ENCODE data around the gene HSPA1B.
A peak's percentile ranks its signal among the peaks of the same experiment; 100 is the strongest.
"Not testable (repeated sequence)": the region's sequence is repeated elsewhere in the genome, so short reads cannot be mapped to it uniquely, and the experiment has no call there.

The HSPA1B gene

DNA sequence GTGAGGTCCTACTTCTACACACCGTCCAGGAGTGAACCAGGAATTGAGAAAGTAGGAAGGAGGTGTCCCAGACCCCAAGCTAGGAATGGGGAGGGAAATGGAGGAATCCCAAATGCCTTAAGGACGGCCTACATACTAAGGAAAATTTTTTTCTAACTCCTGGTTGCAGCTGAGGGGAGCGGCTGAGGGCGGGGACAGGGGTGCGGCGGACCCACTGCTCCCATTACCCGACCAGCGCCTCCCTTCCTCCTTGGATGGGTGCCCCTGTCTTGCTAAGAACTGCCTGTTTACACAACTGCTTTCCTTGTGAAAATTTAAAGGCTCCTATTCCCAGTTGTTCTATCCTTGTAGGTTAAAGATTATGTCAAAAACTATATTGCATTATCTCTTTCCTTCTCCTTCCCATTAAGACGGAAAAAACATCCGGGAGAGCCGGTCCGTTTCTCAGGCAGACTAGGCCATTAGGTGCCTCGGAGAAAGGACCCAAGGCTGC is 699 bp upstream of the HSPA1B start:
- no peak for FAIRE-seq
- DNase-seq (ENCODE audit: low spot score), result no peak

DNA sequence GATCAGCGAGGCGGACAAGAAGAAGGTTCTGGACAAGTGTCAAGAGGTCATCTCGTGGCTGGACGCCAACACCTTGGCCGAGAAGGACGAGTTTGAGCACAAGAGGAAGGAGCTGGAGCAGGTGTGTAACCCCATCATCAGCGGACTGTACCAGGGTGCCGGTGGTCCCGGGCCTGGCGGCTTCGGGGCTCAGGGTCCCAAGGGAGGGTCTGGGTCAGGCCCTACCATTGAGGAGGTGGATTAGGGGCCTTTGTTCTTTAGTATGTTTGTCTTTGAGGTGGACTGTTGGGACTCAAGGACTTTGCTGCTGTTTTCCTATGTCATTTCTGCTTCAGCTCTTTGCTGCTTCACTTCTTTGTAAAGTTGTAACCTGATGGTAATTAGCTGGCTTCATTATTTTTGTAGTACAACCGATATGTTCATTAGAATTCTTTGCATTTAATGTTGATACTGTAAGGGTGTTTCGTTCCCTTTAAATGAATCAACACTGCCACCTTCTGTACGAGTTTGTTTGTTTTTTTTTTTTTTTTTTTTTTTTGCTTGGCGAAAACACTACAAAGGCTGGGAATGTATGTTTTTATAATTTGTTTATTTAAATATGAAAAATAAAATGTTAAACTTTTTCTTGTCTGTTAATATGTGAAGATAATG is 2.2 kb downstream of the HSPA1B start:
- FAIRE-seq, result peak; percentile 43
- peak; percentile 19 for DNase-seq (ENCODE audit: low spot score)

DNA sequence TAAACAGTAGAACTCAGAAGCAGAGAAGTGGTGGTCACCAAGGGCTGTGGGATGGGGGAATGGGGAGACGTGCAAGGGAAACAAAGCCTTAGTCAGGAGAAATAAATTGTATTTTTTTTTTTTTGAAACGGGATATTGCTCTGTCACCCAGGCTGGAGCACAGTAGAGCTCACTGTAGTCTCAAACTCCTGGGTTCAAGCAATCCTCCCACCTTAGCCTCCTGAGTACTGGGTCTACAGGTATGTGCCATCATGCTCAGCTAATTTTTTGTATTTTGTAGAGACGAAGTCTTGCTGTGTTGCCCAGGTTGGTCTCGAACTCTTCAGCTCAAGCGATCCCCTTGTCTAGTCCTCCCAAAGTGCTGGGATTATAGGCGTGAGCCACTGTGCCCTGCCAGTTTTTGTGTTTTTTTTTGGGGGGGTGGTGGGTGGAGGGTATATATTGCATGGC is 3.4 kb downstream of the HSPA1B start:
- FAIRE-seq, result no peak
- no peak for DNase-seq (ENCODE audit: low spot score)

DNA sequence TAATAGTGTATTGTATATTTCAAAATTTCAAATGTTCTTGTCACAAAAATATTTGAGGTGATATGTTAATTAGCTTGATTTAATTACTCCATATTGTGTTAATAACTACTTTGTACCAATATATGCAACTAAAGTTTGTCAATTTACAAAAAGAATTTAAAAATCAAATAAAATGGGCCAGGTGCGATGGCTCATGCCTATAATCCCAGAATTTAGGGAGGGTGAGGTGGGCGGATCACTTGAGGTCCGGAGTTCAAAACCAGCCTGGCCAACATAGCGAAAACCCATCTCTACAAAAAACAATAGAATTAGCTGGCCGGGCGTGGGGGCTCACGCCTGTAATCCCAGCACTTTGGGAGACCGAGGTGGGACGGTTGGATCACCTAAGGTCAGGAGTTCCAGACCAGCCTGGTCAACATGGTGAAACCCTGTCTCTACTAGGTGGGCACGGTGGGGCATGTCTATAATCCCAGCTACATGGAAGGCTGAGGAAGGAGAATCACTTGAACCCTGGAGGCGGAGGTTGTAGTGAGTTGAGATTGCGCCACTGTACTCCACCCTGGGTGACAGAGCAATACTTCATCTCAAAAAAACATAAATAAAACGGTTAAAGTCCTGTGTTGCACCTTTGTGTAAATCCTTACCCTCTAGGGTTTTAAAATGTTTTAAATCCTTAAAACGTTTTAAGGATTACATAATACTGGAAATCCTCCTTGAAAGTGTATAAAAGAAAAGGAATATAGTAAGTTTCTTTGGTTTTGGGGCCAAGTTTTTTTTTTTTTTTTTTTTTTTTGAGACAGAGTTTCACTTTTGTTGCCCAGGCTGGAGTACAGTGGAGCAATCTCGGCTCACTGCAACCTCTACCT is 4.0 kb downstream of the HSPA1B start:
- no peak for FAIRE-seq
- no peak for DNase-seq (ENCODE audit: low spot score)

DNA sequence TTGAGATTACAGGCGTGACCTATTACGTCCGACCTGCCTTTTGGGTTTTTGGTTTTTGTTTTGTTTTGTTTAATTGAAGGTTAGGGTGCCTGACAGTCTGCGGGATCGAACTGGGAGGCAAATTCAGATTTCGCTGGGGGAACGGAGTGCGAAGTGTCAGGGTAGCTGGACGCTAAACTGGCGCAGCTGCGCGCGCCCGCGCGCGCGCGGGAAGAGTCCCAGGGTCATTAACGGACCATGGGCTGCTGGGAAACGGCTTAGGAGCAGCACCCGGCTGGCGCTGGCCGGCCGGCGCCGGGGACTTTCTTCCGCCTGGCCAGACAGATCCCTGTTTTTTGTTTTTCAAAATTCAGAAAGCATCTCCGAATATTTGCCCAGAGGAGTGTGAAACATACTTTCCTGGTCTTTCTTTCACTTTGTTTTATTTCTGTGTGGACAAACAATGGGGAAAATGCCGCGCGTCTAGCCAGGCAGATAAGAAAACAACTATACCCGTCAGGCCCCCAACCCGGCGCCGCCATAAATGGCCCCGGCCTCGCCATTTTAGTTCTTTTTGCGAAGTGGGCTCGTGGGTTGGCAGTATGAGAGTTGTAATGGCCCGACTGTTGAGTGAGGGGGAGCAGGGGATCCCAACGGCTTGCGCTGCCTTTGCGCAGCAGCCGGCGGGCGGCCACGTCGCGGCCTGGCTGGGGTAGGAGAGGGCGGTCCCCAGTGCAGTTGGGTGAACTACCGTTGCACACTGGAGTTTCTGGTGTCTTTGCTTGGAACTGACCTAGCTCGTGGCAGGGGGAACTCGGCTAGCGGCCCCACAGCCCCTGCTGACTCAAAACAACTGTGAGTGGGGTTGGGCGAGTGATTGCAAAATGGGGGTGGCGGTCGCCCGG is 7.1 kb downstream of the HSPA1B start:
- DNase-seq (ENCODE audit: low spot score) (peak; percentile 76), FAIRE-seq (peak; percentile 12)

DNA sequence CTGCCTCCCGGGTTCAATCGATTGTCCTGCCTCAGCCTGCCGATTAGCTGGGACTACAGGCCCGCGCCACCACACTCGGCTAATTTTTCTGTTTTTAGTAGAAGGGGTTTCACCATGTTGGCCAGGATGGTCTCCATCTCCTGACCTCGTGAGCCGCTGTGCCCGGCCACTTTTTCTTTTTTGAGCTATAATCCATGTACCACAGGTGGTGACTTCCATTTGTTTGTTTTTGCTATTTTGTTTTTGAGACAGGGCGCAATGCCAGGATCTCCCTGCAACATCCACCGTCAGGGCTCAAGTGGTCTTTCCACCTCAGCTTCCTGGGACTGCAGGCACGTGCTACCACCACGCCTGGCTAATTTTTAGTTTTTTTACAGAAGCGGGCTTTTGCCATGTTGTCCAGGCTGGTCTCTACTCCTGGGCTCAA is 8.5 kb downstream of the HSPA1B start:
- DNase-seq (ENCODE audit: low spot score) (no peak), FAIRE-seq (no peak)

DNA sequence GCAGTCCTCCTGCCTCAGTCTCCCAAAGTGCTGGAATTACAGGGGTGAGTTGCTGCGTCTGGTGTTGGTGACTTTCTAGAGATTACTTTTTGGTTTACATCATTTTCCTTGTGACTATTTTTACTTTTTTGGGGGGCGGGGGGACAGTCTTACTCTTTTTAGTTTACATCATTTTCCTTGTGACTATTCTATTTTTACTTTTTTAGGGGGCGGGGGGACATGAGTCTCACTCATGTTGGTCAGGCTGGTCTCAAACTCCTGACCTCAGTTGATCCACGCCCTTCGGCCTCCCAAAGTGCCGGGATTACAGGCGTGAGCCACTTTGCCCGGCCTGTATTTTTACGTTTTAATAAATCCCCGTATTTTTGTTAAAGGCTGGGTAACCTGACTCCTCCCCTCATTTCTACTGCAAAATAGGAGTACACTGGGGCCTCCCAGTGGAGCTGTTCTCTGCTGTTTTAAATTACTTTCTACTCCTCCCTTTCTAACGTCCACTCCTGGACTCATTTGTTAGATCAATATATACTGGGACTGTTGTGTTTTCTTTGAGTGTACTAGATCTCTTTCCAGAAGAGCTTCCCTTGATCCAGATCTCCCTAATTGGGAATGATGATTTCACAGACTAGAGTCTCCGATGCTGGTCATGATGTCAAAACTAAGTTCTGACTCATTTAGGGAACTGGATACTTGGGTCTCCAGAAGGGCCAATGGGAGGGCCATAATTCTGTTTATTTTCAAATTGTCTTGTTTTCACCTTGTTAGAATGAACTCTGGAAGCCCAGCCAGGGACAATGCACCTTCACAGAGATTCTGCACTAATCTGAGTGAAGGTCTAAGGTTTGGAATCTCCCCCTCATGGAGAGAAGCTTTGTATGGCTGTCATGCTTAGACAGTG is 9.2 kb downstream of the HSPA1B start:
- FAIRE-seq (no peak), DNase-seq (ENCODE audit: low spot score) (no peak)

DNA sequence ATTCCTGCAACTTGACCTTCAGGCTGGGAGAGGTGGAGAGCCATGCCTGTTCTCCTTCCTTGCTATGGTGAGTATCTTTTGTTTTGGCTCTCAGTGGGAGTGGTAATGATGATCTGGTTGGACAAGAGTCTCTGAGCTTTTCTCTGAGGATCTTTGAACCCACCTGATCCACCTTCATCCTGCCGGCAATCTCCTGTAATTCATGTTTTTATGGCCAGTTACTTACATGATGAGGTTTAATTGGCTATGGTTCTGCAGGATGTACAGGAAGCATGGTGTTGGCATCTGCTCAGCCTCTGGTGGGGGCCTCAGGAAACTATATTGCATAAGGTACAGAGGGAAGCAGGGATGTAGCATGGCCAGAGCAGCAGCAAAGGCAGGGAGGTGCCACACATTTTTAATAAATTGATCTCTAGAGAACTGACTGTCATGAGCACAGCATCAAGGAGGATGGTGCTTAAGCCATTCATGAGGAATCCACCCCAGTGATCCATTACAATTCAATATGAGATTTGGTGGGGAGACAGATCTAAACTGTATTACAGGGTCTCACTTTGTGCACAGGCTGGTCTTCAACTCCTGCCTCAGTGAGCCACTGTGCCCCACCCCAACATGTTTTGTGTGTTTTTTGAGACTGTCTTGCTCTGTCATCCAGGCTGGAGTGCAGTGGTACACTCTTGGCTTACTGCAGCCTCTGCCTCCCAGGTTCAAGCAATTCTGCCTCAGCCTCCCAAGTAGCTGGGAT is 10.0 kb downstream of the HSPA1B start:
- FAIRE-seq (no peak), DNase-seq (ENCODE audit: low spot score) (no peak)

DNA sequence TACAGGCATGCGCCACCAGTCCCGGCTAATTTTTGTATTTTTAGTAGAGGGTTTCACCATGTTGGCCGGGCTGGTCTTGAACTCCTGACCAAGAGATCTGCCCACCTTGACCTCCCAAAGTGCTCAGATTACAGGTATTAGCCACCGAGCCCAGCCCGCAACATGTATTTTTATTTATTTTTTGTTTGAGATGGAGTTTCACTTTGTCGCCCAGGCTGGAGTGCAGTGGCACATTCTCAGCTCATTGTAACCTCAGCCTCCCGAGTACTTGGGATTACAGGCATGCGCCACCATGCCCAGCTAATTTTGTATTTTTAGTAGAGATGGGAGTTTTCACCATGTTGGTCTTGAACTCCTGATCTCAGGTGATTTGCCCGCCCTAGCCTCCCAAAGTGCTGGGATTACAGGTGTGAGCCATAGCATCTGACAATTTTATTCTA is 10.6 kb downstream of the HSPA1B start:
- FAIRE-seq; DNase-seq (ENCODE audit: low spot score): not testable (repeated sequence)

DNA sequence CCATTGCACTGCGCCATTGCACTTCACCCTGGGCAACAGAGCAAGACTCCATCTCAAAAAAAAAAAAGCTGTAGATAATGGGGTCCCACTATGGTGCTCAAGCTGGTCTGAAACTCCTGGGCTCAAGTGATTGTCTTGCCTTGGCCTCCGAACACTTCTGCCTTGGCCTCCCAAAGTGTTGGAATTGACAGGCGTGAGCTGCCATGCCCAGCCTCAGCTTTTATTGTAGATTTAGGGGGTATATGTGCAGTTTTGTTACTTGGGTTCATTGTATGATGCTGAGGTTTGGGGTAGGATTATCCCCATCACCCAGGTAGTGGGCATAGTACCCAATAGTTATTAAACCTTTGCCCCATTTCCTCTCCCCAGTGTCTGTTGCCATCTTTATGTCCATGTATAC is 11.4 kb downstream of the HSPA1B start:
- FAIRE-seq, result no peak
- no peak for DNase-seq (ENCODE audit: low spot score)

DNA sequence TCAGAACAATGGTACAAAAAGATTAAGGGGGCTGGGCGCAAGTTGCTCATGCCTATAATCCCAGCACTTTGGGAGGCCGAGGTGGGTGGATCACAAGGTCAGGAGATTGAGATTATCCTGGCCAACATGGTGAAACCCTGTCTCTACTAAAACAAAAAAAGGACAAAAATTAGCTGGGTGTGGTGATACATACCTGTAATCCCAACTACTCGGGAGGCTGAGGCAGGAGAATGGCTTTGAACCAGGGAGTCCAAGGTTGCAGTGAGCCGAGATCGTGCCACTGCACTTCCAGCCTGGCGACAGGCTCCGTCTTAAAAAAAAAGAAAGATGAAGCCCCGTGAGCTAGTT is 12.2 kb downstream of the HSPA1B start:
- not testable (repeated sequence) for FAIRE-seq; DNase-seq (ENCODE audit: low spot score)

DNA sequence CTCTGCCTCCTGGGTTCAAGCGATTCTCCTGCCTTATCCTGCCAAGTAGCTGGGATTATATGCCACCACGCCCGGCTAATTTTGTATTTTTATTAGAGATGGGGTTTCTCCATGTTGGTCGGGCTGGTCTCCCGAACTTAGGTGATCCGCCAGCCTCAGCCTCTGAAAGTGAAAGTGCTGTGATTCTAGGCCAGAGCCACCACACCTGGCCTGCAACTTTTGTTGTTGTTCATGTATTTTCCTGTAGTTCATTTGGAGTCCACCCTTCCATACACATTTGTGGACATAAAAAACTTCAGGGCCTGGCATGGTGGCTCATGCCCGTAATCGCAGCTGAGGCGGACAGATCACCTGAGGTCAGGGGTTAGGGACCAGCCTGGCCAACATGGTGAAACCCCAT is 14.5 kb downstream of the HSPA1B start:
- FAIRE-seq (no peak), DNase-seq (ENCODE audit: low spot score) (no peak)

DNA sequence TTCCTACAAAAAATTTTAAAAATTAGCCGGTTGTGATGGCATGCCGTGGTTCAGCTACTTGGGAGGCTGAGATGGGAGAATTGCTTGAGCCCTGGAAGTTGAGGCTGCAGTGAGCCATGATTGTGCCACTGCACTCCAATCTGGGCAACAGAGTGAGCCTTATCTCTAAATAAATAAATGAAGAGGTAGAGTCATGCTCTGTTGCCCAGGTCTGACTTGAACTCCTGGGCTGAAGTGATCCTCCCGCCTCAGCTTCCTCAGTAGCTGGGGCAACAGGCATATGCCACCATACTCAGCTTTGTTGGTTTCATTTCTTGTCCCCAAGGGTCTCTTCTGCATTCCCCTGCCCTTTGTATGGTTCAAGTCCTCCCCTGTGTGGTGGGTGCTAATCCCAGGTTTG is 17.0 kb downstream of the HSPA1B start:
- no peak for FAIRE-seq
- peak; percentile 22 for DNase-seq (ENCODE audit: low spot score)

DNA sequence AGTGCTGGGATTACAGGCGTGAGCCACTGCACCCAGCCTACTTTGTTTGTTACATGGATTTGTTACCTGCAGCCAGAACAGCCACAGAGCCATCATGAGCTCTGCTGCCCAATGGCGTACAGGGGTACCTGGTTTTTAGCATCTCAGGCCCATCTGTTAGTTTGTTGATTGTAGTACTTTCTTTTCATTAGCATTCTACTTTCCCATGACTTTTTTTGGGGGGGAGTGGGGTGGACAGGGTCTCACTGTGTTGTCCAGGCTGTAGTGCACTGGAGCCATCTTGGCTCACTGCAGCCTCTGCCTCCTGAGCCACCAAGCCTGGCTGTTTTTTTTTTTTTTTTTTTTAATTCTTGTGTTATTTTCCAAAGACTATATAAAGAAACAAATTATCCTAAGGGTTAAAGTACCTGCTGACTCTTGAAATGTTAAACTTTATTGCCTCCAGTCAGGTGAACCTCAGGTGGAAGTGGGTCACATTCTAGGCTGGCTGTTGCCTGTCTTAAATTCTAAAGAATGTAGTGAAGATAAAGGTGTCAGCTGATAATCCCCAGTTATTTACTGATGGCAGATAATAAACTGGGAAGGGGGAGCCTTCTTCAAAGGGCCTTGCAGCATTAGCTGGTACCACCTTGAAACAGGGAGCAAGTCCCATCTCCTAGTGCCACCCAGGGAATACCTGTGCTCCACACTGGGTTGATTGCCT is 19.9 kb downstream of the HSPA1B start:
- DNase-seq (ENCODE audit: low spot score), result no peak
- FAIRE-seq, result no peak

DNA sequence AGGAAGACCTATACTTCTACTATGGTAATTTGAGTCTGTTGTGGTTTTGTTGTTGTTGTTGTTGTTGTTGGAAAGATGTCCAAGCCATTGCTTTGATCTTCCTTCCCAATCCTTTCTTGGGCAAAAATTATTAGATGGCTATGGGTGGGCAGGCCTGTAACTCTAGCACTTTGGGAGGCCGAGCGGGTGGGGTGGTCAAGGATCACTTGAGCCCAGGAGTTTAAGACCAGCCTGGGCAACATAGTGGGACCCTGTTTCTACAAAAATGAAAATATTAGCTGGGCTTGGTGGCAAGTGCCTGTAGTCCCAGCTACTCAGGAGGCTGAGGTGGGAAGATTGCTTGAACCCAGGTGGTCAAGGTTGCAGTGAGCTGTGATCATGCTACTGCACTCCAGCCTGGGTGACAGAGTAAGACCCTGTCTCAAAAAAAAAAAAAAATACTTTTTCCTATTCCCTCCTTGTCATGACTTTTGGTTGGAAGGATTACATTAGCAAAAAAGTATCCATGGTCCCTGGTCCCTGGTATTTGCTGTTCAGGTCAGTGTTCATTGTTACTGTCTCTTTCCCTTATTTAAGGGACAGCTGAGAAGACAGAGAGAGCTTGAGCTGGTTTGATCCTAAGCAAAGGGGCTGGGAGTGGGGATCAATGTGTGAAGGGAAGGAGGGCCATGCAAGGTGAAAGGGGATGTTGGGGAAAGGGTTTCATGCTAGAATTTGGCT is 23.4 kb downstream of the HSPA1B start:
- FAIRE-seq, result no peak
- DNase-seq (ENCODE audit: low spot score), result no peak

DNA sequence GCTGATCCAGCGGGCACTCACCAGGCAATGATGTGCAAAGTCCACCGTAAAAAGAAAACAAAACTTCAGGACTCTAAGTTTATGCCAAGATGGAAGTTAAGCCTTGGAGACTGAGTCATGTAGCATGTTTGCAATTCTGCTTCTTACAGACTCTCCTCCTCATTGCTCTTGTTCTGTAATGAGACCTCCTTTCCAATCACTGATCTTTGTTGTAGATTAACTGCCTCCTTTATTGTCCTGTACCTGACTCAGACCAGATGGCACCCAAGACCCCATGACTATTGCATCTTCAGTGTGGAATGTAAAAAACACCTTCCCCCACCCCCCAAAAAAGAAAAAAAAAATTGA is 23.9 kb downstream of the HSPA1B start:
- FAIRE-seq (no peak), DNase-seq (ENCODE audit: low spot score) (peak; percentile 75)

DNA sequence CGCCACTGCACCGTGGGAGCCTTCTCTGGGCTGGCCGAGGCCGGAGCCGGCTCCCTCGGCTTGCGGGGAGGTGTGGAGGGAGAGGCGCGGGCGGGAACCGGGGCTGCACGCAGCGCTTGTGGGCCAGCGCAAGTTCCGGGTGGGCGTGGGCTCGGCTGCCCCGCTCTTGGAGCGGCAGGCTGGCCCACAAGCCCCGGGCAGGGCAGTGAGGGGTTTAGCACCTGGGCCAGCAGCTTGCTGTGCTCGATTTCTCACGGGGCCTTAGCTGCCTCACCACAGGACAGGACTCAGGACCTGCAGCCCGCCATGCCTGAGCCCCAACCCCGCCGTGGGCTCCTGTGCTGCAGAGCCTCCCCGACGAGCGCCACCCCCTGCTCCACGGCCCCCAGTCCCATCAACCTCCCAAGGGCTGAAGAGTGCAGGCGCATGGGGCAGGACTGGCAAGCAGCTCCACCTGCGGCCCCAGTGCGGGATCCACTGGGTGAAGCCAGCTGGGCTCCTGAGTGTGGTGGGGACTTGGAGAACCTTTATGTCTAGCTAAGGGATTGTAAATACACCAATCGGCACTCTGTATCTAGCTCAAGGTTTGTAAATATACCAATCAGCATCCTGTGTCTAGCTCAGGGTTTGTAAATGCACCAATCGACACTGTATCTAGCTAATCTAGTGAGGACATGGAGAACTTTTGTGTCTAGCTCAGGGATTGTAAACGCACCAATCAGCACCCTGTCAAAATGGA is 24.6 kb downstream of the HSPA1B start:
- not testable (repeated sequence) for FAIRE-seq; DNase-seq (ENCODE audit: low spot score)

DNA sequence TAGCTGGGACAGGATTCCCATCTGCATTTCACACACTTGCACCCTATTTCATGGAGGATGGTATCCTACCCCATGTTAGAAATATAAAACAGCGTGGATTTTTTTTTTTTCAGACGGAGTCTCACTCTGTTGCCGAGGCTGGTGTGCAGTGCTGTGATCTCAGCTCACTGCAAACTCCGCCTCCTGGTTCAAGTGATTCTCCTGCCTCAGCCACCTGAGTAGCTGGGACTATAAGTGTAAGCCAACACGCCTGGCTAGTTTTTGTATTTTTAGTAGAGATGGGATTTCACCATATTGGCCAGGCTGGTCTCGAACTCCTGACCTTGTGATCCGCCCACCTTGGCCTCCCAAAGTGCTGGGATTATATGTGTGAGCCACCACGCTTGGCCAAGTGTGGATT is 30.2 kb downstream of the HSPA1B start:
- FAIRE-seq, result not testable (repeated sequence)

More for the DNA sequence above, 30.2 kb downstream of the HSPA1B start:
- DNase-seq (ENCODE audit: low spot score), result not testable (repeated sequence)
